GM12875 (cell line): Measurements from ENCODE around the gene KCNT2.

ENCODE experiments used
- H3K4me3 ChIP-seq: one replicate; pipeline ENCODE4 v1.5.1; 2011; ENCODE audit warnings: low read depth, low read length, control low read depth
- CTCF ChIP-seq: IDR thresholded peaks from 2 replicates; pipeline ENCODE4 v1.5.1; 2011; ENCODE audit warnings: low read depth, mild to moderate bottlenecking, control low read depth, inconsistent platforms, low read length, moderate library complexity, borderline replicate concordance; ENCODE audit not compliant: insufficient read depth

Gene KCNT2

DNA sequence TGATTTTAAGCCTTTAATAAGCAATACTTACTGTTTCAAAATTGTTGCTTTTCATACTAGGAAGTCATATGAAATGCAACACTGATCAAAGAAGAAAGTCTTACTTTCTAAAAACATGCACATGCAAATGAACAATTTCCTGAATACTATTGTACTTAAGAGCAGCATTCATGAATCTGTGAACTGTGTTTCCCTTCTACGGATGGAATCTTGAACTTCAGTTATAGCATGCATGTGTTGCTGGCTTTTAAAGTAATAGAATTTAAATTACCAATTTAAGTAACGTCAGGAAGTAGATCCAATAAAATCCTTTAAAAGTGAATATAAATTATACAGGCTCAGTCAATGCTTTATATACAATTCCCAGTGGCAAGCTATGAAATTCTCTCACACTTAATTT is 348.9 kb downstream of the KCNT2 start:
- H3K4me3 ChIP-seq = no peak overlapping the region
- TF ChIP-seq CTCF = no peak

DNA sequence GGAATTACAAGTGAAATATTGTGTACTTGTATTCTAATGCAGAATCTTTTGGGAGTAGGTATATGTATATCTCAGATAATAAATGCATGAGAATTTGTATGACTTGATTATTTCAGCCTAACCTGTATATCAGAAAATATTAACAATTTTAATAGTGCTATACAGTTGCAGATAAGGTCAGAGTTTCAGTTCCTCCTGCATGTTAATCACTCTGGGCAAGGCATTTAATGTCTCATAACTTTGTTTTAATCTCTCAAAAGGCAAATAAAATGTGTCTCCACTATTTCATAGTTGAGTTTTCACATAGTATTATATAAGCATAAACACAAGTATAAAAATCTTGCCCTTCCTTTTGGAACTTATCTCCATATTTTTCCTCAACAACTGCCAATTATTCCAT is 352.5 kb downstream of the KCNT2 start:
- TF ChIP-seq CTCF = no peak
- H3K4me3 ChIP-seq = no peak overlapping the region

DNA sequence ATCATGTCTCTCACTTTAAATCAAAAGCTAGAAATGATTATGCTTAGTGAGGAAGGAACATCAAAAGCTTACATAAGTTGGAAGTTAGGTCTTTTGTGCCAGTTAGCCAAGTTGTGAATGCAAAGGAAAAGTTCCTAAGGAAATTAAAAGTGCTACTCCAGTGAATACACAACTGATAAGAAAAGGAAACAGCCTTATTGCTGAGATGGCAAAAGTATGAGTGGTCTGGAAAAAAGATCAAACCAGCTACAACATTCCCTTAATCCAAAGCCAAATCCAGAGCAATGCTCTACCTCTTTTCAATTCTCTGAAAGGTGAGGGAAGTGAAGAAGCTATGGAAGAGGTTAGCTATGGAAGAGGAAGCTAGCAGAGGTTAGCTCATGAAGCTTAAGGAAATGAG is 378.7 kb downstream of the KCNT2 start:
- H3K4me3 ChIP-seq = no peak overlapping the region
- no peak for TF ChIP-seq CTCF

- no peak overlapping the region for H3K4me3 ChIP-seq
- no peak for TF ChIP-seq CTCF
These were observed 393.4 kb downstream of the KCNT2 start for GRCh38 chr1:196214866-196215265.

GRCh38 chr1:196209983-196210382 is 398.3 kb downstream of the KCNT2 start:
- TF ChIP-seq CTCF = no peak
- H3K4me3 ChIP-seq = no peak overlapping the region

GRCh38 chr1:196209265-196209664 is 399.0 kb downstream of the KCNT2 start:
- no peak for TF ChIP-seq CTCF
- H3K4me3 ChIP-seq = no peak overlapping the region

DNA sequence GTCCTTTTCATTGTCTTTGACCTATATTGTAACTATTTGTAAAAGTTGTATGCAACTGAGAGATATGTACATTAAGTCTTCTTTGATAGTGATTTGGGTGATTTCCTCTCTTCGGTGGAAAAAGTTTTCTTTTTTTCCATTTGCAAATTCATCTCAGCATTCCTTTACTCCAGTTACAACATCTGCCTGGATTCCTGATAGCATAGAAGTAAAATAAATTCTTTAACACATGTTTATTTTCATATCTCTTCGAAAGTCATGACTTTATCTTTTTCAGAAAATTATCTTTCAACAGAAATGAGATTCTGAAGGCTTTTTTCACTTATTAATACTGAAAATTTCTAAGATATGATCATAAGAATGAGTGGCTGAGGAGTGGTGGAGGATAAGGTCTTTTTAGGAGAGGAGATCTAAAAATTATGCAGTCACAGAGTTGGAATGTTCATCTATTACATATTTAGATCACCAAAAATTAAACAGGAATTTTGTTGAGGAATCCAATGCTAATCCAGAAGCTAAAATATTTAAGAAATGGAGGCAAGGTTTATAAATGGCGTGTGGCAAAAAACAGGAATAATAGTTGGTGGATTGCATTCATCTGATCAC is 400.5 kb downstream of the KCNT2 start:
- TF ChIP-seq CTCF = no peak
- no peak overlapping the region for H3K4me3 ChIP-seq
